Measurements from ENCODE around the gene TNS1. TPM values are rescaled to one million over a fixed set of nuclear protein-coding genes. Genes with fewer than 3 reads are reported as not detected.

The TNS1 gene
- polyA plus RNA-seq, 1 of the 3 experiments (the other 2 are of a cell fraction) = 12.1 TPM

GRCh38 chr2:217993817-217994463 is 8.9 kb downstream of the TNS1 start:
- Histone ChIP-seq H3K4me2 (peak overlapping the region; percentile 88), H3K79me2 (ENCODE audit: insufficient read depth) (peaks cover 82% of the 10 kb centered on the region), H3K27ac (ENCODE audit: low read depth in 2 of 2, low read length in 1 of 2) (peak overlapping the region in 1 of 2 experiments; percentile 94; a peak in 2 of 4 replicates), H4K20me1 (ENCODE audit: insufficient read depth) (peaks cover 55% of the 10 kb centered on the region), H3F3A (replicated peaks; ENCODE audit: insufficient read depth) (peaks cover 43% of the 10 kb centered on the region), H2AFZ (ENCODE audit: low read depth) (no peak overlapping the region), H3K9me2 (no peaks in the 10 kb centered on the region), H3K27me3 (ENCODE audit: insufficient read depth) (no peaks in the 10 kb centered on the region), H3K4me1 (ENCODE audit: control insufficient read depth in 1 of 2, insufficient read depth in 2 of 2, low read depth in 1 of 2, low read length in 1 of 2) (peaks cover 25 to 42% of the 10 kb centered on the region in 2 experiments; a peak in 3 of 4 replicates), H3K9me3 (no peaks in the 10 kb centered on the region), H3K9ac (peak overlapping the region; percentile 63; the same call in 1 of the 2 replicates), H3K36me3 (replicated peaks in 1 of 2; ENCODE audit: control insufficient read depth in 1 of 2, insufficient read depth in 2 of 2, low read length in 1 of 2) (peaks cover 5 to 15% of the 10 kb centered on the region in 2 experiments), H3K4me3 (ENCODE audit: low read depth in 2 of 2, low read length in 1 of 2) (peak overlapping the region in 1 of 2 experiments; percentile 38; a peak in 1 of 4 replicates)
- WGBS (ENCODE audit: low lambda C conversion rate) = 75% methylated on average over 6 of the region's 6 CpGs
- peak; percentile 85 for DNase-seq
- POLR2A ChIA-PET = interaction anchor here (0.8 kb wide), 1 partner anchor 50 kb away, joined by 3 read pairs; no protein-coding TSS in a partner anchor
- TF ChIP-seq USF2 (IDR thresholded peaks at IDR 0.05; ENCODE audit: borderline replicate concordance, low read depth, low read length) (no peak), MXI1 (IDR thresholded peaks at IDR 0.05; ENCODE audit: low read depth, low read length) (no peak), SMC3 (IDR thresholded peaks at IDR 0.05; ENCODE audit: low read depth, low read length) (peak; percentile 61), CTCF (IDR thresholded peaks at IDR 0.05) (peak; percentile 85), USF1 (IDR thresholded peaks at IDR 0.05; ENCODE audit: borderline replicate concordance, low read depth) (no peak), FOSL2 (IDR thresholded peaks at IDR 0.05; ENCODE audit: borderline replicate concordance, low read depth) (no peak), RCOR1 (IDR thresholded peaks at IDR 0.05; ENCODE audit: low read length) (no peak), TAF1 (IDR thresholded peaks at IDR 0.05; ENCODE audit: borderline replicate concordance, low read depth, low read length) (no peak), REST (IDR thresholded peaks at IDR 0.05; ENCODE audit: low read depth, low read length) (0 out of 2 replicates have a peak, but pooled peaks have one; percentile 2), FOXJ3 (CRISPR knock-in tag; IDR thresholded peaks at IDR 0.05) (no peak), RAD21 (IDR thresholded peaks at IDR 0.05; ENCODE audit: low read length) (peak; percentile 57), RFX5 (IDR thresholded peaks at IDR 0.05; ENCODE audit: low read length) (no peak)
- CTCF ChIA-PET = interaction anchor here (0.6 to 30.4 kb wide), 60 partner anchors 9 to 1307 kb away, joined by 3 to 666 read pairs (median 4); partner anchors contain the start of genes RUFY4 and TNS1
